T-helper 2 cell (primary cell): ENCODE measurements around the gene ZNF618.

ENCODE experiments used
- DNase-seq, 5 experiments: peaks; one replicate each; pipeline versions ENCODE4 v3.0.0 to v3.0.0-alpha.2; 2012 to 2022

The ZNF618 gene

DNA sequence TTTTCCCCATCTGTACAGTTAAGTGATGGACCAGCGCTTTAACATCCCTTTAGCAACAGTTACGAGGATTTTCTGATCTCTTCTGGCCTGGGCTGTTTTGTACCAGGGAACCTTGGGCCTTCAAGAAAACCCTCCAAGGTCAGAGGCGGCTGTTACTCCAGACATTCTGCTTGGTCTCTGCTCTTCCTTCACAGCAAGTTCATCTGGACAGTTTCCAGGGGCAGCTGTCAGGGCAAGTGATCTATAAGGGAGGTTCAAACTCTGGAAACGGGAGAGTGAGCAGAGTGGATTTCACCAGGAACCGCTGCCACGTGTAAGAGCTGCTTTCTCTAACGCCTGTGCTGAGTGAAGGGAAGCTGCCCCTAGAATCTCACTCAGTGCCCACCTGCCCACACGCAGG, 36.7 kb downstream of the ZNF618 start:
- DNase-seq: no peak

DNA sequence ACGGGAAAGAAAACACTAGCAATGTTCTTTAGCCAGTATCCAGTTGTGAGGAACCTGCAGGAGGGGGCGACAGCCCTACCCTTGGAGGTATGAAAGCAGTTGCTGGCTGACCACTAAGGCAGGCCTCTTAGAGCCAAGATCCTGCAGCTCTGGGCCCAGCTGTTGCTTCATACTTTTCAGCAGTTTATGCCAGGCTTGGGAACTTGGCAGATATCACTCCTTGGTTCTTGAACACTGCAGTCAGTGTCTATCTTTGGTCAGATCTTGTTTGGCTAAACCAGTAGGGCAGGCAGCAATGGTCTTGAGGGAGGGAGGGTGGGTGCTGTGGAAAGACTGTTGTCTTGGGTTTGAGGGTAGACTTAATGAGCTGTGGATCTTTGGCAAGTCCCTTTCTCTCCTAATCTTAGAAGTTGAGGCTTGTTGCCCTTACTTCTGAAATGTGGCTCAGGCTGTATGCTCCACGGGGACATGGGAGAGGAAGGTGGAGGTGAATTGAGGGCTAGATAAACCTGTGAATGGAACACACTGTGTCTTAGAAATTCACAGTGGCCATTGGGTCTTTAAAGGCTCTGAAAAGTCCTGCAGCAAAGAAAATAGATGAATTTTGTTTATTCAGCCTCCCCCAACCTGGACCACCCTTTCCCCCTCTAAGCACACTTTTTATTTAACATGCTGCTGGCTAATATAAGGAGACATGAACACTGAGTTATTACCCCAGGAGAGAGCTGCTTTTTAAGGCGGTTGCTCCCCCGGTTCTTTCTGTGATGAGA, 37.5 kb downstream of the ZNF618 start:
- DNase-seq: no peak

- DNase-seq: no peak
These were observed 38.4 kb downstream of the ZNF618 start for GRCh38 chr9:113914517-113914916.

DNA sequence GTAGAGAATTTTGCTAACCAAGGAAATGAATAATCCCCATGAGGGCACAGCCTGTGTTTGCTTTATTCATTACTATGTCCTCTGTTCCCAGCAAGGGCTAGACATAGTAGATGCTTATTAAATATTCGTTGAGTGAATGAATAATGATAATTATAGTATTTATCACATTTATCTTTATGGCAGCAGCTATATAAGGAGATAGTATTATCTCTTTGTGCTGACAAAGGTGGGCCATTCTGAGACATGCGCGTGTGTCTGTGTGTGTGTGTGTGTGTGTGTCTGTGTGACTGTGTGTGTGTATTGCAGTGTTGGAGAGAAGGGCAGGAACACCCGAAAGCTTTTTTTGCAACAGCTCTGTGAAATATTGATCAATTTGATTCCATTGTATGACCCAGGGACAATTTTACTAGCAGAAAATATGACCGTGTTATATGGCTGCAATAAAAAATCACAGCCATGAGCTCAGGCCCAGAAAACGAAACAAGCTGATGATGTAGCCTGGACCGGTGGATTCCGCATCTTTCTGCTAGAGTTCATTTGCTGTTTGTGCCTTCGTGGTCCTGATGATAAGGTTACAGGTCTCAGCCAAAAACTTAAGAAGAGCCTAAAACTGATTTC, 39.8 kb downstream of the ZNF618 start:
- DNase-seq: no peak

GRCh38 chr9:113916931-113917330, 40.8 kb downstream of the ZNF618 start:
- no peak for DNase-seq

DNA sequence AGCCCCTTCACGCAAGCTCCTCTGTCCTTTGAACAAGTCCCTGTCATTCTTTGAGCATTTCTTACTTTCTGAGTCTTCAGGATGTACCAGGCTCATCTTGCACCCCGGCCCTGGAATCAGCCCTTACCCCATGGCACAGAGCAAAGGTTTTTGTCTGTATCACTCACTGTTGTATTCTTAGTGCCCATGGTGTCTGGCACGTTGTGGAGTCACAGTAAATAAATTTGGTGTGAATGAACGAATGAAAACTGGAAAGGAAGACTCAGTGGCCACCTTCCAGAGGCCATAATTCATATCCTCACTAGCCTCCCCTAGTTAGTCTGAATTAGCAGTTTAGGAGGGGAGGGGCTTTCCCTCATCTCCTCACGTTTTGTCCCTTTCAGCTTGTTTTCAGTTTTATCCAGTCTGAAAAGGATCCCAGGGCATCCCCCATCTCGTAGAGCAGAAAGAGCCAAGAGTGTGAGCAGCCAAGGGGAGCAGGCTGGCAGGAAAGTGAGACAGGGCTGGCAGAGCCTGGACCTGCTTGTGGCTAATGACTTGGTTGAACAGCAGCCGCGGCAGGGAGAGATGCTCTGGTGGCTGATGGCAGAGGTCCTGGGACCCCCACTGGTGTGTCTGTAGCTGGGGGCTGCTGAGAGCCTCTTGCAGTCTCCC, 42.7 kb downstream of the ZNF618 start:
- no peak for DNase-seq

DNA sequence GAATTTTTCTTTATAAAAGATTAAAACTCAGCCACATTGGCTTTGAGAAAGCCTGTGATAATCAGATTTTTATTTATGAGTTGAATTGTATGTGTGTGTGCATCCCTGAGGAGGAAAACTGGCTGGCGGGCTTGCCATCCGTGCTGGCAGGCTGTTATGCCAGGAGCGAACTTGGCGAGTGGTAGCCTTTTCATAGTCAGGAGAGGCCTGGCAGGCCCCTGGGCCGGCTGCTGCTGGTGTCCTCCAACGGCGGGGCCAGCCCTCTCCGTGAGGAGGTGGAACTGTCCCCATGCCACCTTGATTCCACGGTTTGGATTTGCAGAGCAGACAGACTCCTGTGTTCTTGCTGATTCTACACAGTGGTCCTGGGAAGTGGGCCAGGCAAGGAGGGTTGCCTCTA, 43.3 kb downstream of the ZNF618 start:
- no peak for DNase-seq

DNA sequence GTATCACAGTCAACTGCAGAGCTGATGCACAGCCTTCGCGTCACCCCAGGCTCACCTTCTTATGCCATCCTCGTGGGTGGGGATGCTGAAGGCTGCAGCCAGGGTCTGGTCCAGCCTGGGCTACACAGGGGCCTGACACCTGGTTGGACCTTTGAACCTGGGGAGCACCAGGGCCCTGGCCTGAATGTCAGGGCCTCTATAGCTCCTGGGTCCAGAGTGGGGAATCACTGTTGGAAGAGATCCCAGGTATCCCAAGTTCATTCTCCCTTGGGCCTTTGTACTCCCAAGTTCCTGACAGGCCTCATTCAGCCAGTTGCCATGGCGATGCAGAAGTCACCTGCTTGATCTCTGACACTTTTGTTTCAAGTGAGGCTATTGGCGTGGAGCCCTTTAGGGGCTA, 43.8 kb downstream of the ZNF618 start:
- no peak for DNase-seq

DNA sequence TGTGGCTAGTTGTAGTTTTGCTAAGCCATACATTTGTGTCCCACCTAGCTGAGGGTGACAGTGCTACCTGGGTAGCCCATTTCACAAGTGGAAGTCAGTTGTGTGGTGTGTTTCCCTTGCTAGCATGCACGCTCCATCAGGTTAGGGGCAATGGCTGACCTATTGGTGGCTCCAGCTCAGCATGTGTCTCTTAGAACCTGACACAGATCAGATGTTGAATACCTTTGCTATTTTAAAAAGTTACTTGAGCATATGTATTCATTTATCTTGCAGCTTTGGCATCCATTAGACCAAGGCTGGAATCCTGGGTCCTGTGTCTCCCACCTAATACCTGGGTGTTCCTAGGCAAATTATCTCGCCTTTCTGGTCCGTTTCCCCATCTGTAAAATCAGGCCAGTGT, 44.8 kb downstream of the ZNF618 start:
- no peak for DNase-seq

GRCh38 chr9:113921396-113921925, 45.4 kb downstream of the ZNF618 start:
- no peak for DNase-seq

GRCh38 chr9:113922160-113922559, 46.1 kb downstream of the ZNF618 start:
- no peak for DNase-seq

DNA sequence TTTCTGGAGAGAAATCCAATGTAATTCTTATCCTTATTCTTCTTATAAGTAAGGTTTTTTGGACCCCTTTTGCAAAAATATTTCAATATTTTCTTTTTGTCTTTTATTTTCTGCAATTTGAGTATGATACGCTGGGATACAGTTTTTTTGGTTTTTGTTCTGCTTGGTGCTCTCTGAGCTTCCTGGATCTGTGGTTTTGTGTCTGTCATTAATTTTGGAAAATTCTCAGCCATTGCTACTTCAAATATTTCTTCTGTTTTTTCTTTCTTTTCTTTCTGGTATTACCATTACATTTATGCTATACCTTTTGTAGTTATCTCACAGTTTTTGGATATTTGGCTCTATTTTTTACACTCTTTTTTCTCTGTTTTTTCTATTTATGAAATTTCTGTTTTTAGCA, 50.1 kb downstream of the ZNF618 start:
- no peak for DNase-seq

GRCh38 chr9:113927277-113927676, 51.2 kb downstream of the ZNF618 start:
- DNase-seq: no peak

GRCh38 chr9:113928269-113928668, 52.2 kb downstream of the ZNF618 start:
- no peak for DNase-seq

- DNase-seq: no peak
These were observed 53.7 kb downstream of the ZNF618 start for GRCh38 chr9:113929634-113930389.

GRCh38 chr9:113930390-113930783, 54.3 kb downstream of the ZNF618 start:
- DNase-seq: no peak

GRCh38 chr9:113931140-113931539, 55.0 kb downstream of the ZNF618 start:
- DNase-seq: no peak

DNA sequence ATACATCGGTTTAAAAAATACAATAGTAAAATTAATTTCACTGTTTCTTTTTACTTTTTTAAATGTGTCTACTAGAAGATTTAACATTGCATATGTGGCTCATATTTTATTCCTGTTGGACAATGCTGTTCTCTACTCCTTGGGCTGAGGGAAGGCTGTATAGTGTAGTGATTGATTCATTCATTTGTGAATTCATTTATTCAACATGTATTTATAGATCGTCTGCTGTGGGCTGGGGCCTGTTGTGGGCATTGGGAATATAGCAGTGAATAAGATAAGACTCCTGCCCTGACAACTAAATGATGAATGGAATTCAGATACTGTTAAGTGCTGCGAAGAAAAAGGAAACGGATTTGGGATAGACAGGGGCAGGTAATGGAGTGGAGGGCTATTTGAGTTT, 55.7 kb downstream of the ZNF618 start:
- no peak for DNase-seq

GRCh38 chr9:113932906-113933584, 56.9 kb downstream of the ZNF618 start:
- no peak for DNase-seq

DNA sequence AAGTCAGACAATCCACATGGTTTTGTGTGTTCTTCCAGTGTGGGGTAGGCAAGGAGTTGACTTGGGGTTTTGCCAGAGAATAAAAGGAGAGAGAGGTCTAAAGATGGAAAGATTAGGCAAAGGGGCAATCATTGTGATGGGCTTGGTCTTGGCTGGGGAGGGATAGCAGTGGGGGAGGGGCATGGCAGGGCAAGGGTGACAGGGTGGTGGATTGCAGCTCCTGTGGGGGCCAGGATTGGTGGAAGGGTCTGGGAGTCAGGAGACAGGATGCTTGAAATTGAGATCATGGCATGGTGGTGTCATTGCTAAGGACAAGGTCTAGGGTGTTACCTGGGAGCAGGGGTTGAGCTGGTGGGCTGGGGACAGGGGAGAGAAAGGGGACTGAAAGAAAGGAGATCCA, 57.6 kb downstream of the ZNF618 start:
- DNase-seq: no peak

DNA sequence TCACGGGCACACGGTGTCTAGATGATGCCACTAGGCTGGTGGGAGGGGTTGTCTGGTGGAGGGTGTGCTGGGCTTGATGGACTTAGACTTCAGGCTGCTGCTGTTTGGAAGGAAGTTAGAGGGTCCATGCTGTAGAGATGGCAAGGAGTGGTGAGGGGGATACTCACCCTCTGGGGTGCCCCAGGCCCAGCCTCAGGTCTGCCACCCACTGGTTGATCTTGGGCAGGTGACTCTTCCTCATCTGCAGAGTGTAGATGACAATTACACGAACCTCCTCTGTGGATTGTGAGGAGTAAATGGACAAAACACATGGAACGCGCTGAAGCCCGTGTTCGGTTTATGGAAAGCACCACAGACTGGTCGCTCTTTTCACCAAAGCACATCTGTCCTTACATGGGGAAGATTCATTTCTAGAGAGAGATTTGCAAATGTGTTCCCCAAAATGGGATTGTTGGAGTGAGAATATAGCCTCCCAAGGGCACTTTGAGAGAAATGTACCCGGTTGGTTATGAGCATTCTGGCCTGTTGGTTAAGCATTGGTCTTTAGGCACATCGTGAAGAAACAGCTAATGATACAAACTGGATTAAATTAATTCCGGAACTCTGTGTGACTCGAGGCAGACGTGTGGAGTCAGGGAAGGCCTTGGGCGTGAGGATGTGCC, 58.2 kb downstream of the ZNF618 start:
- DNase-seq: no peak
